Measurements from ENCODE around the gene KPNA3. TPM values are rescaled to one million over a fixed set of nuclear protein-coding genes. Genes with fewer than 3 reads are reported as not detected.

The KPNA3 gene
- total RNA-seq, 1 experiment from 2014 or later: 35.0 TPM

- DNase-seq: peak; percentile 12 to 82
- Histone ChIP-seq H3K36me3 (ENCODE audit: low read depth) (peaks cover 13% of the 10 kb centered on the region; the same call in 1 of the 2 replicates), H3K27me3 (ENCODE audit: insufficient read depth, low read depth) (no peaks in the 10 kb centered on the region), H4K20me1 (ENCODE audit: insufficient read depth) (peaks cover 6% of the 10 kb centered on the region; the same call in 1 of the 2 replicates), H3K4me1 (replicated peaks; ENCODE audit: insufficient read depth) (peaks cover 33% of the 10 kb centered on the region), H2AFZ (peak overlapping the region; percentile 82), H3K4me2 (peak overlapping the region; percentile 83), H3K27ac (peak overlapping the region; percentile 91), H3F3A (ENCODE audit: insufficient read depth, low read depth) (peaks cover 20% of the 10 kb centered on the region; the same call in 1 of the 2 replicates), H3K9me2 (ENCODE audit: insufficient read depth) (no peaks in the 10 kb centered on the region), H3K79me2 (ENCODE audit: low read depth) (peaks cover 57% of the 10 kb centered on the region), H3K9me3 (ENCODE audit: insufficient read depth, low read depth) (no peaks in the 10 kb centered on the region), H3K4me3 (peak overlapping the region; percentile 71)
- TF ChIP-seq CTCF (conservative IDR thresholded peaks at IDR 0.05) (no peak), EZH2 (IDR thresholded peaks at IDR 0.05; ENCODE audit: low read depth) (no peak)
- POLR2A ChIA-PET (ENCODE audit: unreplicated experiment): interaction anchor here (0.5 to 0.7 kb wide), 2 partner anchors 84 to 186 kb away, joined by 5 to 28 read pairs; no protein-coding TSS in a partner anchor
- TSS peak; percentile 29 for BruUV-seq (replicated peaks)
- intact Hi-C loops (cut with micrococcal nuclease; ENCODE audit: unreplicated experiment): loop anchor here (5.0 kb wide), 1 partner anchor 247 kb away; the partner anchor contains the start of gene SPRYD7
- CTCF ChIA-PET: interaction anchor here (1.1 kb wide), 1 partner anchor 101 kb away, joined by 5 read pairs; no protein-coding TSS in a partner anchor
Measured at GRCh38 chr13:49690133-49690994, 102.1 kb downstream of the KPNA3 start.

- H3K4me1 ChIP-seq (replicated peaks; ENCODE audit: insufficient read depth): no peaks in the 10 kb centered on the region
- DNase-seq: no peak
- H2AFZ ChIP-seq: no peak overlapping the region
- peaks cover 21% of the 10 kb centered on the region for H4K20me1 ChIP-seq (ENCODE audit: insufficient read depth)
- no peak overlapping the region for H3K27ac ChIP-seq
- no peaks in the 10 kb centered on the region for H3K9me2 ChIP-seq (ENCODE audit: insufficient read depth)
- BruUV-seq (replicated peaks): no TSS peak
- peaks cover 24% of the 10 kb centered on the region for H3K36me3 ChIP-seq (ENCODE audit: low read depth)
- peaks cover 91% of the 10 kb centered on the region for H3K79me2 ChIP-seq (ENCODE audit: low read depth)
- H3K9me3 ChIP-seq (ENCODE audit: insufficient read depth, low read depth): no peaks in the 10 kb centered on the region
- ChIA-PET CTCF (interaction anchor here (0.6 kb wide), 1 partner anchor 1709 kb away, joined by 3 read pairs; no protein-coding TSS in a partner anchor), POLR2A (ENCODE audit: unreplicated experiment) (interaction anchor here (0.6 kb wide), 1 partner anchor 9 kb away, joined by 8 read pairs; no protein-coding TSS in a partner anchor)
- H3K4me3 ChIP-seq: no peak overlapping the region
- no peaks in the 10 kb centered on the region for H3K27me3 ChIP-seq (ENCODE audit: insufficient read depth, low read depth)
- H3K4me2 ChIP-seq: no peak overlapping the region
- H3F3A ChIP-seq (ENCODE audit: insufficient read depth, low read depth): 0 out of 2 replicates have a peak, but pooled peaks cover 4% of the 10 kb centered on the region
- TF ChIP-seq CTCF (conservative IDR thresholded peaks at IDR 0.05) (no peak), EZH2 (IDR thresholded peaks at IDR 0.05; ENCODE audit: low read depth) (no peak)
- intact Hi-C loops (cut with micrococcal nuclease; ENCODE audit: unreplicated experiment): no loop called here
Measured at GRCh38 chr13:49683489-49683888, 109.0 kb downstream of the KPNA3 start.

GRCh38 chr13:49681842-49682435 lies 110.5 kb downstream of the KPNA3 start:
- BruUV-seq (replicated peaks): no TSS peak
- no peak for DNase-seq
- H3K27ac ChIP-seq: 0 out of 2 replicates have a peak overlapping the region, but pooled peaks have one; percentile 16
- peaks cover 27% of the 10 kb centered on the region for H4K20me1 ChIP-seq (ENCODE audit: insufficient read depth)
- 0 out of 2 replicates have a peak, but pooled peaks cover 4% of the 10 kb centered on the region for H3F3A ChIP-seq (ENCODE audit: insufficient read depth, low read depth)
- no peak overlapping the region for H3K4me3 ChIP-seq
- TF ChIP-seq EZH2 (IDR thresholded peaks at IDR 0.05; ENCODE audit: low read depth) (no peak), CTCF (conservative IDR thresholded peaks at IDR 0.05) (no peak)
- peaks cover 89% of the 10 kb centered on the region for H3K79me2 ChIP-seq (ENCODE audit: low read depth)
- no peaks in the 10 kb centered on the region for H3K27me3 ChIP-seq (ENCODE audit: insufficient read depth, low read depth)
- peaks cover 18% of the 10 kb centered on the region; the same call in 1 of the 2 replicates for H3K36me3 ChIP-seq (ENCODE audit: low read depth)
- intact Hi-C loops (cut with micrococcal nuclease; ENCODE audit: unreplicated experiment): no loop called here
- POLR2A ChIA-PET (ENCODE audit: unreplicated experiment): interaction anchor here (0.6 to 0.8 kb wide), 2 partner anchors 21 to 222 kb away, joined by 3 to 4 read pairs; no protein-coding TSS in a partner anchor
- H3K9me2 ChIP-seq (ENCODE audit: insufficient read depth): no peaks in the 10 kb centered on the region
- no peaks in the 10 kb centered on the region for H3K9me3 ChIP-seq (ENCODE audit: insufficient read depth, low read depth)
- no peak overlapping the region for H3K4me2 ChIP-seq
- CTCF ChIA-PET: no interaction called here
- no peaks in the 10 kb centered on the region for H3K4me1 ChIP-seq (replicated peaks; ENCODE audit: insufficient read depth)
- no peak overlapping the region for H2AFZ ChIP-seq
